SK-N-MC (cell line): ENCODE data around the gene CAMK1.

Source experiments
- DNase-seq: peaks from one replicate; pipeline ENCODE4 v3.0.0-alpha.2; 2011; ENCODE audit warnings: low read depth, low spot score
- H3K27ac ChIP-seq: fragments of 200-600 bp; sonication (generic); 2 replicates; pipeline ENCODE4 v1.5.1; 2016; ENCODE audit warnings: mixed run types
- H3K36me3 ChIP-seq: fragments of 200-600 bp; sonication (generic); 2 replicates; pipeline ENCODE4 v1.6.1; 2017; ENCODE audit warnings: antibody characterized with exemption, low read length, mixed read lengths; ENCODE audit not compliant: insufficient read depth
- H3K4me3 ChIP-seq: fragments of 200-600 bp; sonication (generic); 2 replicates; pipeline ENCODE4 v1.5.1; 2016
- H3K9ac ChIP-seq: fragments of 200-600 bp; sonication (generic); 2 replicates; pipeline ENCODE4 v1.8.0; 2017; ENCODE audit warnings: mixed run types, mixed read lengths; ENCODE audit not compliant: insufficient read length
- H3K9me3 ChIP-seq: fragments of 200-600 bp; sonication (generic); 2 replicates; pipeline ENCODE4 v1.6.1; 2017; ENCODE audit warnings: low read depth, mild to moderate bottlenecking, antibody characterized with exemption, low read length, moderate library complexity, mixed read lengths
- EZH2 ChIP-seq: fragments of 200-600 bp; sonication (generic); IDR thresholded peaks from one replicate; pipeline ENCODE4 v1.6.1; 2017; ENCODE audit warnings: antibody characterized with exemption
- FOXP2 ChIP-seq: optimal IDR thresholded peaks from 2 replicates; pipeline ENCODE3; 2011; ENCODE audit warnings: mild to moderate bottlenecking, moderate library complexity; ENCODE audit not compliant: insufficient read depth; ENCODE audit errors: extremely low read length, control extremely low read depth
- POLR2AphosphoS5 ChIP-seq: IDR thresholded peaks from 2 replicates; pipeline ENCODE4 v1.6.1; 2012; ENCODE audit warnings: mild to moderate bottlenecking, low read depth, low read length, borderline replicate concordance

CAMK1 gene

GRCh38 chr3:9787714-9788113, 18.0 kb upstream of the CAMK1 start:
- no peak for DNase-seq
- H3K36me3 ChIP-seq, result no peaks in the 10 kb centered on the region

GRCh38 chr3:9786825-9787669, 17.3 kb upstream of the CAMK1 start:
- no peak for DNase-seq
- Histone ChIP-seq H3K36me3 (no peaks in the 10 kb centered on the region), H3K27ac (no peak overlapping the region), H3K9me3 (no peaks in the 10 kb centered on the region), H3K9ac (no peak overlapping the region), H3K4me3 (no peak overlapping the region)
- no peak for TF ChIP-seq POLR2AphosphoS5
- no peak for TF ChIP-seq FOXP2
- TF ChIP-seq EZH2, result no peak

More at GRCh38 chr3:9787714-9788113, 18.0 kb upstream of the CAMK1 start:
- Histone ChIP-seq H3K9ac (no peak overlapping the region), H3K27ac (no peak overlapping the region), H3K4me3 (no peak overlapping the region), H3K9me3 (no peaks in the 10 kb centered on the region)
- TF ChIP-seq FOXP2 (no peak), POLR2AphosphoS5 (no peak), EZH2 (no peak)

DNA sequence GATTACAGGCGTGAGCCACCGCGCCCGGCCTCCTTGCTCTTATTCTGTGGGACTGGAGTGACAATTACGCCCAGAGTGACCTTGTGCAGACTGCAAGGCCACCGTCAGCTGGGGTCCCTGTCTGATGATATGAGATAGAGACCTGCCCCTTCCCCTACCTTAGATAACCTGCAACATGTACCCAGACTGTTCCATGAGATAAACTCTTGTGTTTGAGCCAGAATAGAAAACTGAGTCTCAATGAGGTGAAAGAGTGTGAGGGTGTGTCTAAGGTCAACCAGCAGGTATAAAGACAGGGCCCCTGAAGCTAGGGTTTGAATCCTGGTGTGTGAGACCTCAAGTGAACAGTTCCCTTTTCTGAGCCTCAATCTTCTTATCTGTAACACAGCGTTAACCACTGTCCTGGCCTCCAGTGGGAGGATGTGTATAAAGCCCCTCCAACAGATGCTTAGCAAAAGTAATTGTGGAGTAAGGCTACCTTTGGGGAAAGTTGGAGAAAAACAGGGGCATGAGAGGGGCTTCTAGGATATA, 16.5 kb upstream of the CAMK1 start:
- Histone ChIP-seq H3K9ac (no peak overlapping the region), H3K36me3 (no peaks in the 10 kb centered on the region), H3K4me3 (no peak overlapping the region), H3K9me3 (no peaks in the 10 kb centered on the region), H3K27ac (no peak overlapping the region)
- no peak for TF ChIP-seq POLR2AphosphoS5
- no peak for TF ChIP-seq EZH2
- no peak for TF ChIP-seq FOXP2
- no peak for DNase-seq

GRCh38 chr3:9785602-9786001, 15.9 kb upstream of the CAMK1 start:
- TF ChIP-seq EZH2 (no peak), POLR2AphosphoS5 (no peak), FOXP2 (no peak)
- H3K9me3 ChIP-seq, result no peaks in the 10 kb centered on the region
- H3K27ac ChIP-seq, result no peak overlapping the region
- H3K36me3 ChIP-seq, result no peaks in the 10 kb centered on the region
- H3K9ac ChIP-seq, result no peak overlapping the region
- H3K4me3 ChIP-seq, result no peak overlapping the region
- no peak for DNase-seq

GRCh38 chr3:9784965-9785364, 15.2 kb upstream of the CAMK1 start:
- TF ChIP-seq EZH2 (no peak), POLR2AphosphoS5 (no peak), FOXP2 (no peak)
- no peak overlapping the region for H3K27ac ChIP-seq
- no peak overlapping the region for H3K9ac ChIP-seq
- H3K4me3 ChIP-seq, result no peak overlapping the region
- no peaks in the 10 kb centered on the region for H3K9me3 ChIP-seq
- H3K36me3 ChIP-seq, result no peaks in the 10 kb centered on the region
- DNase-seq, result no peak

DNA sequence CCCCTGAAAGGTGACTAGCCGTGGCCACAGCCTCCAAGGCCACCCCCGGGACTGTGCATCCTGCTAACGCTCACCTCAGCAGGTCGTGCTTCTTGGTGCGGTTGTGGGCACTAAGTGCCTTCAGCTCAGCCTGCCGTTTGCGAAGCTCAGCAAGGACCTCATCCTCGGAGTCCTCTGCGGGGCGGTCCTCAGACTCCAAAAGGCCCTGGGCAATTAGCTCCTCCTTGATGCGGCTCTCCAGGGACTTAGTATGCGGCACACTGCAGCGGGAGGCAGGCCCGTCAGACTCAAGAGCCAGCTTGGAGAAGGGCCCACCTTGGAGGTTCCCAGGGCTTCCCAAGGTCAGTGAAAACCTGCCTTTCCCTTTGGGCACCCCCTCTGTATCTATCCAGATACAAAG, 14.2 kb upstream of the CAMK1 start:
- Histone ChIP-seq H3K27ac (no peak overlapping the region), H3K36me3 (no peaks in the 10 kb centered on the region), H3K9me3 (no peaks in the 10 kb centered on the region), H3K9ac (no peak overlapping the region), H3K4me3 (no peak overlapping the region)
- DNase-seq, result no peak
- TF ChIP-seq POLR2AphosphoS5, result no peak
- no peak for TF ChIP-seq FOXP2
- no peak for TF ChIP-seq EZH2

DNA sequence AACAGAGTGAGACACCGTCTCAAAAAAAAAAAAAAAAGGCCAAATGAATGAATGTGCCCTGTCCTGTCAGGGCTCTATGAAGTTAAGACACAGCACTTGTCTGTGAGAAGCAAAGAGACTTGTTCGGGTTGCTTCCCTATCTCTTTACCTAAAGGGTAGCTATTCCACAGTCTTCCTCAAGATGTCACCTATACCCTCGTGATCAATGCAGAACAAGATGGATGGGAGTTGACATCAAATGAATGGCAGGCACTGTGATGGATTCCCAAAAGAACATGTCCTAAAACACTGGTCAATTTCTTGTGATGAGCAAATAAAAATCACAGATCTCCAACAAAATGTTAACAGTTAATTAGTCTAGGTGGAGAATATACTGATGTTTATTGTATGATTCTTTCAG, 13.0 kb upstream of the CAMK1 start:
- TF ChIP-seq EZH2 (no peak), POLR2AphosphoS5 (no peak), FOXP2 (no peak)
- Histone ChIP-seq H3K4me3 (no peak overlapping the region), H3K27ac (no peak overlapping the region), H3K36me3 (no peaks in the 10 kb centered on the region), H3K9ac (no peak overlapping the region), H3K9me3 (no peaks in the 10 kb centered on the region)
- DNase-seq, result no peak

DNA sequence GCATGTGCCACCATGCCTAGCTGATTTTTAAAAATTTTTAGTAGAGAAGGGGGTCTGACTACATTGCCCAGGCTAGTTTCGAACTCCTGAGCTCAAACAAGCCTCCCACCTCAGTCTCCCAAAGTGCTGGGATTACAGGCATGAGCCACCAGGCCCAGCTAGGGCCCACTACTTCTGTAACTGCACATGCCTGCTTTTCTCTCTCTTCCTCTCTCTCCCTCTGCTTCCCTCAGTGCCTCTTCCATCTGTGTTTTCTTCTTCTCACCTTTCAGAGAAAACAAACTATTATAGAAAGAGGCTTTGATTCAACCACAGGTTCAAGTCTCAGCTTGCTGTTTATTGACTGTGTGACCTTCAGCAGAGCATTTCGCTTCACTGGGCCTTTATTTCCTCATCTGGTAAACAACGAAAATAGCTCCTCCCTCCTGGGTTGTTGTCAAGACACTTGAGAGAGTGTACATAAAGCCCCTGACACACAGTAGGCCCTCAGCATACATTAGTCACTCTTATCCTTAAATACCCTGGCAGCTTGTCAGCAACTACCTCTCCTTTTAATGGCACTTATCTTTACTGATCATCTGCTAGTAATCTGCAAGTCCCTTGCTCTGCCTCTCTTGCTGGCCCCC, 12.3 kb upstream of the CAMK1 start:
- DNase-seq, result no peak
- no peaks in the 10 kb centered on the region for H3K9me3 ChIP-seq
- no peak overlapping the region for H3K9ac ChIP-seq
- TF ChIP-seq FOXP2 (no peak), POLR2AphosphoS5 (no peak), EZH2 (no peak)
- H3K4me3 ChIP-seq, result no peak overlapping the region
- H3K27ac ChIP-seq, result no peak overlapping the region
- no peaks in the 10 kb centered on the region for H3K36me3 ChIP-seq

GRCh38 chr3:9781551-9781950, 11.8 kb upstream of the CAMK1 start:
- Histone ChIP-seq H3K9ac (no peak overlapping the region), H3K36me3 (no peaks in the 10 kb centered on the region), H3K9me3 (no peaks in the 10 kb centered on the region), H3K27ac (no peak overlapping the region), H3K4me3 (no peak overlapping the region)
- TF ChIP-seq POLR2AphosphoS5 (no peak), EZH2 (no peak), FOXP2 (no peak)
- no peak for DNase-seq

DNA sequence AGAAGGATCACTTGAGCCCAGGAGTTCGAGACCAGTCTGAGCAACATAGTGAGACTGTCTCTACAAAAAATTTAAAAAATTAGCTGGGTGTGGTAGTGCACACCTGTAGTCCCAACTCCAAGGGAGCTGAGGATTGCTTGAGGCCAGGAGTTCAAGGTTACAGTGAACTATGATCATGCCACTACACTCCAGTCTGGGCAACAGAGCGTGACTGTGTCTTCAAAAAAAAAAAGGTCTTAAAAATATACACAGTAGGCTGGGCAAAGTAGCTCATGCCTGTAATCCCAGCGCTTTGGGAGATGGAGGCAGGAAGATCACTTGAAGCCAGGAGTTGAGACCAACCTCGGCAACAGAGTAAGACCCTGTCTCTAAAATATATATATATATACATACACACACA, 11.2 kb upstream of the CAMK1 start:
- H3K9me3 ChIP-seq, result no peaks in the 10 kb centered on the region
- DNase-seq, result no peak
- H3K27ac ChIP-seq, result no peak overlapping the region
- H3K36me3 ChIP-seq, result no peaks in the 10 kb centered on the region
- TF ChIP-seq EZH2 (no peak), FOXP2 (no peak), POLR2AphosphoS5 (no peak)
- H3K9ac ChIP-seq, result no peak overlapping the region
- H3K4me3 ChIP-seq, result no peak overlapping the region
